Keratinocyte (primary cell): ENCODE results near the gene TMEM123. TPM values are rescaled to one million over a fixed set of nuclear protein-coding genes. Genes with fewer than 3 reads are reported as not detected.

ENCODE experiments used
- DNase-seq: peaks from one replicate; pipeline ENCODE4 v3.0.0-alpha.2; 2011; ENCODE audit warnings: low read depth, missing footprints, low spot score
- FAIRE-seq: peaks from 2 replicates; lab custom pipeline; 2011; peaks lifted over from hg19 to GRCh38; lab: Jason Lieb, UNC
- H2AFZ ChIP-seq: 2 replicates; pipeline ENCODE4 v1.6.0; 2012; ENCODE audit warnings: low read length, control low read depth, inconsistent platforms; ENCODE audit not compliant: control insufficient read depth
- H3K27ac ChIP-seq: 2 replicates; pipeline ENCODE4 v1.5.1; 2011; ENCODE audit warnings: low read length; ENCODE audit not compliant: control insufficient read depth, insufficient read depth
- H3K27me3 ChIP-seq: 3 replicates; pipeline ENCODE4 v1.6.0; 2011; ENCODE audit warnings: low read length; ENCODE audit not compliant: control insufficient read depth, insufficient read depth; ENCODE audit errors: extremely low read depth
- H3K36me3 ChIP-seq, 2 experiments: 2 replicates in 1 of 2; 3 replicates in 1 of 2; pipeline ENCODE4 v1.5.1; 2011; ENCODE audit warnings: low read length in 2 of 2, mild to moderate bottlenecking in 1 of 2; ENCODE audit not compliant: control insufficient read depth in 2 of 2, insufficient read depth in 2 of 2; ENCODE audit errors: extremely low read depth in 1 of 2
- H3K4me1 ChIP-seq: 3 replicates; pipeline ENCODE4 v1.5.1; 2011; ENCODE audit warnings: low read length; ENCODE audit not compliant: control insufficient read depth, insufficient read depth; ENCODE audit errors: extremely low read depth
- H3K4me2 ChIP-seq: 3 replicates; pipeline ENCODE4 v1.6.0; 2011; ENCODE audit warnings: low read depth, low read length; ENCODE audit not compliant: control insufficient read depth, insufficient read depth; ENCODE audit errors: extremely low read depth
- H3K4me3 ChIP-seq, 3 experiments: fragments of 200-600 bp in 1 of 3; sonication (generic) in 1 of 3; 2 replicates in 2 of 3; 3 replicates in 1 of 3; pipeline ENCODE4 v1.5.1; 2011 to 2016; ENCODE audit warnings: low read length in 3 of 3, mild to moderate bottlenecking in 3 of 3, control low read depth in 2 of 3, inconsistent platforms in 1 of 3, low read depth in 1 of 3, mixed read lengths in 1 of 3, mixed run types in 1 of 3, moderate library complexity in 1 of 3; ENCODE audit not compliant: control insufficient read depth in 2 of 3, insufficient read depth in 2 of 3; ENCODE audit errors: extremely low read depth in 1 of 3
- H3K79me2 ChIP-seq: 2 replicates; pipeline ENCODE4 v1.6.0; 2012; ENCODE audit warnings: low read length; ENCODE audit not compliant: control insufficient read depth, insufficient read depth
- H3K9ac ChIP-seq: 3 replicates; pipeline ENCODE4 v1.6.0; 2011; ENCODE audit warnings: low read length; ENCODE audit not compliant: control insufficient read depth, insufficient read depth; ENCODE audit errors: extremely low read depth
- H3K9me1 ChIP-seq: 3 replicates; pipeline ENCODE4 v1.6.0; 2011; ENCODE audit warnings: low read length; ENCODE audit not compliant: control insufficient read depth, insufficient read depth; ENCODE audit errors: extremely low read depth
- H3K9me3 ChIP-seq: 2 replicates; pipeline ENCODE4 v1.5.1; 2012; ENCODE audit warnings: low read depth, low read length; ENCODE audit not compliant: control insufficient read depth
- H4K20me1 ChIP-seq: 3 replicates; pipeline ENCODE4 v1.6.0; 2011; ENCODE audit warnings: low read length; ENCODE audit not compliant: control insufficient read depth, insufficient read depth; ENCODE audit errors: extremely low read depth
- EZH2 ChIP-seq: IDR thresholded peaks from one replicate; pipeline ENCODE4 v1.6.1; 2012; ENCODE audit warnings: inconsistent platforms, mild to moderate bottlenecking, low read length, moderate library complexity
- dilution Hi-C: fragments of 300-500 bp; cut with MboI; formaldehyde crosslinking; loops from one replicate; pipeline ENCODE4 v1.7.0; 2020; ENCODE audit warnings: low sequenced_read_pairs; ENCODE audit not compliant: extremely low pct_ligation_motif_present
- polyA plus RNA-seq, 5 experiments: library from polyadenylated mRNA; depleted of rRNA in 3 of 5; stranded (reverse) in 3 of 5; stranded (forward) in 1 of 5; unstranded in 1 of 5; fragments of >200 nt; gene quantifications; 1 replicate in 1 of 5; 2 replicates in 3 of 5; 3 replicates in 1 of 5; pipeline versions ENCODE4 v1.2.1 to v1.2.3, GENCODE V29; 2011 to 2012; ENCODE audit warnings: missing spikeins in 2 of 5, low read depth in 1 of 5, low replicate concordance in 1 of 5
- TF ChIP-seq, protein P1 (sequence below), 3 experiments: IDR thresholded peaks in 1 of 3; conservative IDR thresholded peaks in 1 of 3; optimal IDR thresholded peaks in 1 of 3; 2 replicates in 2 of 3; 3 replicates in 1 of 3; pipeline versions ENCODE3 to v1.5.1; 2011; ENCODE audit warnings: low read length in 3 of 3, mild to moderate bottlenecking in 3 of 3, moderate library complexity in 2 of 3, control low read depth in 1 of 3, inconsistent platforms in 1 of 3; ENCODE audit not compliant: insufficient read depth in 2 of 3; ENCODE audit errors: extremely low read depth in 1 of 3

Gene TMEM123
- polyA plus RNA-seq, 1 donor (not counting 4 experiments of a cell fraction or from before 2014, with no cell fraction given), result 408 TPM

GRCh38 chr11:102423936-102424335 is 28.6 kb downstream of the TMEM123 start:
- peaks cover 3% of the 10 kb centered on the region for H3K9me1 ChIP-seq
- no peak overlapping the region for H2AFZ ChIP-seq
- peaks cover 1 to 8% of the 10 kb centered on the region in 2 experiments for H3K36me3 ChIP-seq
- H3K9me3 ChIP-seq, result no peaks in the 10 kb centered on the region
- no peak for FAIRE-seq
- TF ChIP-seq, protein P1, sequence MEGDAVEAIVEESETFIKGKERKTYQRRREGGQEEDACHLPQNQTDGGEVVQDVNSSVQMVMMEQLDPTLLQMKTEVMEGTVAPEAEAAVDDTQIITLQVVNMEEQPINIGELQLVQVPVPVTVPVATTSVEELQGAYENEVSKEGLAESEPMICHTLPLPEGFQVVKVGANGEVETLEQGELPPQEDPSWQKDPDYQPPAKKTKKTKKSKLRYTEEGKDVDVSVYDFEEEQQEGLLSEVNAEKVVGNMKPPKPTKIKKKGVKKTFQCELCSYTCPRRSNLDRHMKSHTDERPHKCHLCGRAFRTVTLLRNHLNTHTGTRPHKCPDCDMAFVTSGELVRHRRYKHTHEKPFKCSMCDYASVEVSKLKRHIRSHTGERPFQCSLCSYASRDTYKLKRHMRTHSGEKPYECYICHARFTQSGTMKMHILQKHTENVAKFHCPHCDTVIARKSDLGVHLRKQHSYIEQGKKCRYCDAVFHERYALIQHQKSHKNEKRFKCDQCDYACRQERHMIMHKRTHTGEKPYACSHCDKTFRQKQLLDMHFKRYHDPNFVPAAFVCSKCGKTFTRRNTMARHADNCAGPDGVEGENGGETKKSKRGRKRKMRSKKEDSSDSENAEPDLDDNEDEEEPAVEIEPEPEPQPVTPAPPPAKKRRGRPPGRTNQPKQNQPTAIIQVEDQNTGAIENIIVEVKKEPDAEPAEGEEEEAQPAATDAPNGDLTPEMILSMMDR (optimal IDR thresholded peaks at IDR 0.05 in 1 of 3, IDR thresholded peaks at IDR 0.05 in 1 of 3, conservative IDR thresholded peaks at IDR 0.05 in 1 of 3; ENCODE audit: extremely low read depth in 1 of 3, insufficient read depth in 2 of 3, low read length in 3 of 3), result no peak
- TF ChIP-seq EZH2, result no peak
- H3K27ac ChIP-seq, result no peak overlapping the region
- H3K4me3 ChIP-seq, result no peak overlapping the region
- no peak overlapping the region for H3K4me2 ChIP-seq
- H3K27me3 ChIP-seq, result no peaks in the 10 kb centered on the region
- dilution Hi-C loops, result no loop called here
- DNase-seq, result no peak
- no peak overlapping the region for H3K9ac ChIP-seq
- peaks cover 50% of the 10 kb centered on the region for H3K79me2 ChIP-seq
- H4K20me1 ChIP-seq, result no peaks in the 10 kb centered on the region
- H3K4me1 ChIP-seq, result peaks cover 12% of the 10 kb centered on the region

DNA sequence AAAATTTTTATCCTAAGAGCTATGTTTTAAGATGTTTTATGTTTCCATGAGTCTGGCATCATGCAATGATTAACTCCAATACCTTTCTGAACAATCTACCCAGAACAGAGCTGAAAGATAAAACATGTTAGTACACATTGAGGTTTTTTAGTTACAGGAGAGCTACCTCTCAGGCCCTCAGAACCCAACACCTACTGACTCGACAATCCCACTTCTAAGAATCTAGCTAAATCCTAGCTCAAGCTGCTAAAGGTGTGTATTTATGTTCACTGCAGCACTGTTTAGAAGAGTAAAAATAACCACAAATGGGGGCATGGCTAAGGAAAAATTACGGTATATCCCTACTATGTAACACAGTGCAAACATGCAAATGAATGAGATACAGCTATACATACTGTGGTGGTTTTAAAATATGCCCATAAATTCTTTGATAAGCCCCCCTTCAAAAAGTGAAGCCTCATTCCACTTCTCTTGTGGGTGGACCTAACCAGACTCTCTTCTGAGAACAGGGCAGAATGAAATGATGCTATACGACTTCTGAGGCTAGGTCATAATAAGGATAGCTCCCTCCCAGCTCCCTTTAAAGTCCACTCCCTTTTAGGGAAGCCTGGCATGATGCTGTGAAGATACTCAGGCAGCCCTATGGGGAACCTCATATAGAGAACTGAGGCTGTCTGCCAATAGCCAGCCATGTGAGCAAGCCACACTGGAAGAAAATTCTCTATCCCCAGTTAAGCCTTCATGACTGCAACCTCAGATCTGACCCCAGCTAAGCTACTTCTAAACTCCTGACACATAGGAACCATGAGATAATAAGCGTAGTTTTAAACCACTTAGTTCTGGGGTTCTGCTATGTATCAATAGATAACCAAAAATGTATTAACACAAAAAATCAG is 29.5 kb downstream of the TMEM123 start:
- dilution Hi-C loops, result no loop called here
- peaks cover 54% of the 10 kb centered on the region for H3K79me2 ChIP-seq

More for the DNA sequence above, 29.5 kb downstream of the TMEM123 start:
- Histone ChIP-seq H3K4me1 (peaks cover 12% of the 10 kb centered on the region), H2AFZ (no peak overlapping the region), H3K4me3 (no peak overlapping the region), H3K4me2 (no peak overlapping the region), H4K20me1 (no peaks in the 10 kb centered on the region), H3K9me1 (peaks cover 3% of the 10 kb centered on the region), H3K27me3 (no peaks in the 10 kb centered on the region), H3K27ac (no peak overlapping the region), H3K9ac (no peak overlapping the region), H3K9me3 (no peaks in the 10 kb centered on the region), H3K36me3 (peaks cover 1 to 4% of the 10 kb centered on the region in 2 experiments)
- FAIRE-seq (no peak), DNase-seq (no peak)
- no peak for TF ChIP-seq EZH2
- TF ChIP-seq, protein P1 (optimal IDR thresholded peaks at IDR 0.05 in 1 of 3, IDR thresholded peaks at IDR 0.05 in 1 of 3, conservative IDR thresholded peaks at IDR 0.05 in 1 of 3; ENCODE audit: extremely low read depth in 1 of 3, insufficient read depth in 2 of 3, low read length in 3 of 3), result no peak
